IMR-90 (cell line): ENCODE measurements around the gene LDLRAD4.

Source experiments
- BHLHE40 ChIP-seq: fragments of 150-350 bp; IDR thresholded peaks from 2 replicates; pipeline ENCODE4 v1.6.1; 2016; ENCODE audit warnings: mild to moderate bottlenecking, low read depth, low read length
- FOS ChIP-seq: fragments of 150-350 bp; IDR thresholded peaks from 2 replicates; pipeline ENCODE4 v1.6.1; 2016; ENCODE audit warnings: low read depth, low read length
- MXI1 ChIP-seq: IDR thresholded peaks from 2 replicates; pipeline ENCODE4 v1.6.1; 2012; ENCODE audit warnings: low read depth, mild to moderate bottlenecking, low read length, moderate library complexity, borderline replicate concordance
- POLR2A ChIP-seq: IDR thresholded peaks from 2 replicates; pipeline ENCODE4 v1.6.1; 2012; ENCODE audit warnings: mild to moderate bottlenecking, low read depth, low read length
- SMC3 ChIP-seq: fragments of 150-350 bp; IDR thresholded peaks from 2 replicates; pipeline ENCODE4 v1.6.1; 2016; ENCODE audit warnings: low read depth, mild to moderate bottlenecking, antibody characterized with exemption, low read length, moderate library complexity
- TF ChIP-seq, protein P1 (sequence below): conservative IDR thresholded peaks from 2 replicates; pipeline ENCODE4 v1.5.1; 2012; ENCODE audit warnings: mild to moderate bottlenecking, low read depth, low read length, improper control_type of control experiment

DNA sequence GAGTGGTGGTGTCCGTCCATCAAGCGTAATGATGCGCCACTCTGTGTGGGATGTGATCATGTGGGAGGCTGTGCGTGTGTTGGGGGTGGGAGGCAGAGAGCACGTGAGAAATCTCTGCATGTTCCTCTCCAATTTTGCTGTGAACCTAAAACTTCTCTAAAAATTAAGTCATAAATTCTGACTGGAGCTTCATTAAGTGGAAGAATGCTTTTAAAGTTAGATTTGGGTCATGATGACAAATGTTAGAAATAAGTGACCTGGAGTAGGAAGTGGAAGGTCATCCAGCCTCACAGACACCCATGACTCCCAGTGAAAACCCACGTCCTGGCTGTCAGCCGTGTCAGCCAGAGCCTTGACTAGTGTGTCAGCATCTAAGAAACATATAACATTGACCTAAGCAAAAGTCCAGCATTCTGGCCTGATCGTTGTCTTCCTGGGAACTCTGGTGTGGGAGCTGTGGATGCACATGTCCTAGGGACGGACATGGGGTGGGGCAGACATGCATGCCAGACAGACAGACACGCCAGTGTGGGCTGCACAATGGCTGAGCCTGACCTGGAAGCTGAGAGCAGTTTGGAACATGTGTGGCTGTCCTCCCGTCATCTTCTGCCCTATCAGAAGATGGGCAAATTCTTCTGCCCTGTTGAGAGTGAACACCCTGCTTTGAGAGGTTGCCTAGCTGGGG lies 262.2 kb downstream of the LDLRAD4 start:
- TF ChIP-seq, protein P1, sequence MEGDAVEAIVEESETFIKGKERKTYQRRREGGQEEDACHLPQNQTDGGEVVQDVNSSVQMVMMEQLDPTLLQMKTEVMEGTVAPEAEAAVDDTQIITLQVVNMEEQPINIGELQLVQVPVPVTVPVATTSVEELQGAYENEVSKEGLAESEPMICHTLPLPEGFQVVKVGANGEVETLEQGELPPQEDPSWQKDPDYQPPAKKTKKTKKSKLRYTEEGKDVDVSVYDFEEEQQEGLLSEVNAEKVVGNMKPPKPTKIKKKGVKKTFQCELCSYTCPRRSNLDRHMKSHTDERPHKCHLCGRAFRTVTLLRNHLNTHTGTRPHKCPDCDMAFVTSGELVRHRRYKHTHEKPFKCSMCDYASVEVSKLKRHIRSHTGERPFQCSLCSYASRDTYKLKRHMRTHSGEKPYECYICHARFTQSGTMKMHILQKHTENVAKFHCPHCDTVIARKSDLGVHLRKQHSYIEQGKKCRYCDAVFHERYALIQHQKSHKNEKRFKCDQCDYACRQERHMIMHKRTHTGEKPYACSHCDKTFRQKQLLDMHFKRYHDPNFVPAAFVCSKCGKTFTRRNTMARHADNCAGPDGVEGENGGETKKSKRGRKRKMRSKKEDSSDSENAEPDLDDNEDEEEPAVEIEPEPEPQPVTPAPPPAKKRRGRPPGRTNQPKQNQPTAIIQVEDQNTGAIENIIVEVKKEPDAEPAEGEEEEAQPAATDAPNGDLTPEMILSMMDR: no peak
- TF ChIP-seq POLR2A (no peak), SMC3 (no peak), MXI1 (no peak), BHLHE40 (no peak), FOS (no peak)
